H7 (cell line): Measurements from ENCODE around the gene GABRR3. TPM values are rescaled to one million over a fixed set of nuclear protein-coding genes. Genes with fewer than 3 reads are reported as not detected.
"Not testable (repeated sequence)": the region's sequence is repeated elsewhere in the genome, so short reads cannot be mapped to it uniquely, and the experiment has no call there.

Source experiments
- DNase-seq: peaks from one replicate; pipeline ENCODE4 v3.0.0; 2012
- H3K27me3 ChIP-seq: 2 replicates; pipeline ENCODE4 v1.6.0; 2011; ENCODE audit warnings: mild to moderate bottlenecking, low read length; ENCODE audit not compliant: control insufficient read depth, insufficient read depth
- H3K36me3 ChIP-seq: replicated peaks from 2 replicates; pipeline ENCODE4 v1.5.1; 2011; ENCODE audit warnings: low read length; ENCODE audit not compliant: control insufficient read depth, insufficient read depth
- H3K4me3 ChIP-seq: 2 replicates; pipeline ENCODE4 v1.5.1; 2011; ENCODE audit warnings: low read depth, mild to moderate bottlenecking, control low read depth, low read length, moderate library complexity; ENCODE audit not compliant: insufficient read depth
- total RNA-seq: library from RNA; depleted of rRNA; stranded (reverse); fragments of >200 nt; shearing (Covaris generic); gene quantifications from 2 replicates; pipeline ENCODE4 v1.2.3, GENCODE V29; 2014

The GABRR3 gene
- total RNA-seq, 1 experiment from 2014 or later: not detected

DNA sequence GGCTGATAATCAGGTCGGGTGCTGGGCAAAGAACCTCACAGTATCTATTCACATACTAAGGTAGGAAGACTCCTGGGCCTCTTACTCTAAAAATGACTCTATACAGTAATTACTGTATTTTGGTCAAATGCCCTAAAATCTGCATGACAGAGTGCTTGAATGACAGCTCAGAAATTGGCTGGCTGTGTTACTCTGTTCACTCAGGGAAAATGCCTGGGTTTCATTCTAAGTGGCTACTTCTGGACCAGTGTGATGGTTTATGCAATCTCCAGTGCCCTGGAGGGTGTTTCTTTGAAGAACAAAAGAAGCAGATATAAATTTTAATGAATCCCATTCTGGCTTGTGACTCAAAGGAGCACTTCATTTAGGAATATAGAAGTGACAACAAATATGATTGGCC, 2.2 kb downstream of the GABRR3 start:
- Histone ChIP-seq H3K36me3 (no peaks in the 10 kb centered on the region), H3K4me3 (no peak overlapping the region), H3K27me3 (no peaks in the 10 kb centered on the region)
- no peak for DNase-seq

DNA sequence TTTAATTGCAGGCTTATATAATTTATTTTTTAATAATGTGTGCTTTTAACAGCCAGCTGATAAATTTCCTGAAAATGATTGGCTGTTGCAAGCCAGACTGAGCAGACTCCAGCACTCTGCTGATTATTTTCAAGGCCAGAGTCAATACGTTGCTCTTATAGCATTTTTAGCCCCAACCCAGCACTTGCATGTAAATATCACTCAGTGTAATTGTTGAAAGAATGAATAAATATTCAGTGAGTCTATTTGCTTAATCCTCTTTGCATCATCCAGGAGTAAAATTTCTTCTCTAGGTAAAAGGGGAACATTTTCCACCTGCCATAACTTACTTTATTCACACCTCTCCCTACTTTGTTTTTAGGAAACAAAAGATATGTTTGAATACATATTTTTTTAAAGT, 2.9 kb downstream of the GABRR3 start:
- H3K36me3 ChIP-seq: no peaks in the 10 kb centered on the region
- DNase-seq: no peak
- H3K4me3 ChIP-seq: no peak overlapping the region
- H3K27me3 ChIP-seq: no peaks in the 10 kb centered on the region

DNA sequence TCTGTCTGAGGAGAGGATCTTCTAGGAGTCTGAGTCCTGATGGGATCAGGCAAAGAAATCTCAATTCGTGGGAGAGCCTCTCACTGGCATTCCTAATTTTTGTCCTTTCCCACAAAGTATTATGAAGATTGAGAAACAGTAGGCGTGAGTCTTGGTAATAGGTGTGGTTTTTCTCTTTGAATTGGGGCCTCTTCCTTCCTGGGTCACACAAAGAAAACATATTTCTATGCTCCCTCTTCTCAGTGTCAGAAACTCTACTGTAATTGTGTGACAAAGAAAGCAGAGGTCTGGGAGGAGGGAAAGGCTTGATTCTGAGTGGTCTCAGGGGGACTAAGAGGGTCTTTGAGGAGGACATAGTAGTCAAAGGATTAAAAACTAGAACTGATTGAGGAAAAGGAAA, 6.0 kb downstream of the GABRR3 start:
- no peak for DNase-seq
- H3K36me3 ChIP-seq: no peaks in the 10 kb centered on the region
- H3K4me3 ChIP-seq: no peak overlapping the region
- H3K27me3 ChIP-seq: no peaks in the 10 kb centered on the region

- H3K27me3 ChIP-seq: no peaks in the 10 kb centered on the region
- no peaks in the 10 kb centered on the region for H3K36me3 ChIP-seq
- H3K4me3 ChIP-seq: no peak overlapping the region
- DNase-seq: no peak
Measured at GRCh38 chr3:98027085-98027446, 8.0 kb downstream of the GABRR3 start.

DNA sequence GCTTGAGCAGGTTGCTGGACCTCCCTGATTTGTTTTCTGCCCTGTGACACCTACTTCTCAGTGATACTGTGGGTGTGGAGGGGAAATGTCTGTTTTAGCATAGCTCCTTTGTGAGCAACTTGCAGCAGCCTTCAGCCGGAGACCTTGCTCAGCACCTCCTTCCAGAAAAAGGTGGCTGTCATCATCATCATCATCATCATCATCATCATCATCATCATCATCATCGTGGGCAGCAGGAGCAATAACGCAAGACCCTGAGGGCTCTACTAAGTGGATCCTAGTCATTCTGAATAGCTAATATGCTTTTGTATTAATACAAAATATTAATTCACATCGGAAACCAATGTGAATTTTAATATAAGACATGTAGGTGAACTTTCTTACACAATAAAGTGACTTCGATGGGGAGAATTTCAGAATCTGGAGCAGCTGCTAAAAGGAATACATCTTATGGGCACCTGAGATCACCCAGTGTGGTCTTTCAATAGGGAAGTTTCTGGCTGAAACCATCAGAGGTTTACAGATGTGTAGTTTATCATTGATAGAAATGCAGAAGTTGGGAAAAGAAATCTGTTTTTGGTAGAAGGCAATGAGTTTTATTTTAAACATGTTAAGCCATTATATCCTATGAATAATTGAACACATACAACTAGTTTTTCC, 8.6 kb downstream of the GABRR3 start:
- no peak for DNase-seq
- Histone ChIP-seq H3K4me3 (no peak overlapping the region), H3K36me3 (no peaks in the 10 kb centered on the region), H3K27me3 (no peaks in the 10 kb centered on the region)

DNA sequence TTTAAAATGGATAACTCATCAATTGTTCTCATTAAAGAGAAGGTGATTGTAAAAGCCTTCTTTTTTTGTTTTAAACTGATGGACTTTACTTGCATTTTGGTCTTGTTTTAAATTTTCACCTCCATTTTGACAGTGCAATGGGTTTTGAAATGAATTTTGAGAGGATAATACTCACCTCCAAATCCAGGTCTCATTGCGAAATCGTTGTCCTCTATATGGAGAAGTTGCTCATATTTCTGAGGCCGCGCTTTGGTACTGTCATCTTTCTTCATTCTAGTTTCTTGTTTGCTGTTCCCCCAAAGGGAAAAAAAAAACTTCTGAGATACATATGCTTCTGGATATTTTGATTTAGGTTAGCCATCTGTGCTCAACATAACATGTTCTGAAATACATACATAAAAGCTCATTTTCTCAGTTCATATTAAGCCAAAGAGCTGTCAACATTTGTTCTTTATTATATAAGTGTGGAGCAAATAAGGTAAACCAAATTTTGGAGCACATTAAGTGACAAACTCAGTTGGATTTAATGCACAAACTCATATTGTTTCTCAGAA, 9.6 kb downstream of the GABRR3 start:
- no peak for DNase-seq
- Histone ChIP-seq H3K27me3 (no peaks in the 10 kb centered on the region), H3K4me3 (no peak overlapping the region), H3K36me3 (no peaks in the 10 kb centered on the region)

DNA sequence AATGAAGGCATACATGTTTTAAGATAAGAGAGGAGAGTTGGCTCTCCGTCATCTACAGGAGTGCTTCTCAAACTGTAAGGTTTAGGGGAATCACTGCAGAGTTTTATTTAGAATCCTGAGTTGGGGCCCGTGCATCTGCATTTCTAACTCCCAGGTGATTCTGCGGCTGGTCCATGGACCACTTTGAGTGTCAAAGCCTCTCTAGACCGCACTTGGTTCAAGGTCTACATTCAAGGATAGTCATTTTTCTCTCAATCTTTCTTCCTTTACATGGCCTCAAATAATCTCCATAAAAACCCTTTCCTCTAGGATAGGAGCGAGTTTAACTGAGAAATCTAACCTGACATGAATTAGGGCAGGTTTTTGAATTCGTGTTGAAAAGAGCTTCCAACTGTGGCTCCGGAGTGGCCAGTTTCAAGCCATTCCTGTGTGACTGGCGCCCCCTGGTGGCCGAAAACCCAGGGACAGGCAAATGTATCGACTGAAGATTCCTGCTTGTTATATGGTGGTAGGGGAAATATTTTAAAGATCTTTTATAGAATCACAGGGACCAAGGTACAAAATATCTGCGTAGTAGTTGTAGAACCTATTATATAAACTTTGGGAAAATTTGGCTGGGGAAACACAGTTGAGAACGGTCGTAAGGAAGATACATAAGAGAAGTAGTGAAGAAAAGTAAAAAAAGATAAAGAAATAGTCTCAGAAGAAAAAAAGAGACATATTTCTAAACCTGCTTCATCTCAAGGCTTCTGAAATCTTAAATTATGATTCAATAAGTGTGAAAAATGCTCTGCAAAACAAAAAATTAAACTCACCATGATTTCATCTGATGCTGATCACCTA, 11.9 kb downstream of the GABRR3 start:
- Histone ChIP-seq H3K36me3 (no peaks in the 10 kb centered on the region), H3K4me3 (no peak overlapping the region), H3K27me3 (no peaks in the 10 kb centered on the region)
- peak; percentile 10 for DNase-seq

GRCh38 chr3:98021830-98022560, 13.1 kb downstream of the GABRR3 start:
- DNase-seq: no peak

DNA sequence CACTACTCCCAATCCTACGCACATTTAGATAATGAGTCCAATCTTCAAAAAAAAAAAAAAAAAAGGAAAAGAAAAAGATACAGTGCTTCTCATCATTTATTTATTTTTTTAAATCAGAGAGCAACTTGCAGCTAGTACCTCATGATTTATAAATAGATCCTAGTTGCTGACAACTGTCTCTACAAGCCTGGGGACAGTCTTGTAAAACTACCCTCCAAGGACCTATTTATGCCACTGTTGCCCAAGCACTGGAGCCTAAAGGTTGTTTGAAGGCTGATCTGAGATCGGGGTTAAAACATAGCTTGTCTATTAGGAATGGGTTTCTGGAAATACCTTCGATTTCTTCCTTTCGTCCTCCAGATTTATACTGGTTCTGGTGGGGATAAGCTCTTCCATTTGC, 14.7 kb downstream of the GABRR3 start:
- DNase-seq: no peak
- Histone ChIP-seq H3K36me3 (no peaks in the 10 kb centered on the region), H3K27me3 (no peaks in the 10 kb centered on the region), H3K4me3 (no peak overlapping the region)

More at GRCh38 chr3:98021830-98022560, 13.1 kb downstream of the GABRR3 start:
- Histone ChIP-seq H3K27me3 (no peaks in the 10 kb centered on the region), H3K4me3 (no peak overlapping the region), H3K36me3 (no peaks in the 10 kb centered on the region)

DNA sequence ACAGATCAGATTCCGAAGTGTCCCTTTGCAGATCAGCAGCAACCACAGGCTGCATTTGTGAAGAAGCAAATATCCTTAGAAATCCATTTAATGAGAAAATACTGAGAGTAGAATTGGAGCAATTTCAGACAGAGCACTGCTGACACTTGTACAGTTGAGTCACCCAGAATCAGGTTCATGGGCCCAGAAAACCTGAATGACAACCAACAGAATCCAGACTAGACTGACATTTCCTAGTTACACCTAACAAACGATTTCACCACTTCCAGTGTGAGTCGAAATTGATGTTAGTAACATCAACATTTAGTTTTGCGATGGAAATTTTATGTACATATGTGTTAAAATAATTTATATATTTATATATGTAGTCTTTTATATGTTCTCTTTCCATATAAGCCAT, 16.8 kb downstream of the GABRR3 start:
- H3K36me3 ChIP-seq: no peaks in the 10 kb centered on the region
- DNase-seq: no peak
- no peak overlapping the region for H3K4me3 ChIP-seq
- no peaks in the 10 kb centered on the region for H3K27me3 ChIP-seq

GRCh38 chr3:98014268-98014585, 20.9 kb downstream of the GABRR3 start:
- no peak for DNase-seq
- Histone ChIP-seq H3K4me3 (no peak overlapping the region), H3K36me3 (no peaks in the 10 kb centered on the region), H3K27me3 (no peaks in the 10 kb centered on the region)

GRCh38 chr3:98013411-98014267, 21.5 kb downstream of the GABRR3 start:
- Histone ChIP-seq H3K36me3 (no peaks in the 10 kb centered on the region), H3K4me3 (no peak overlapping the region), H3K27me3 (no peaks in the 10 kb centered on the region)
- DNase-seq: no peak

DNA sequence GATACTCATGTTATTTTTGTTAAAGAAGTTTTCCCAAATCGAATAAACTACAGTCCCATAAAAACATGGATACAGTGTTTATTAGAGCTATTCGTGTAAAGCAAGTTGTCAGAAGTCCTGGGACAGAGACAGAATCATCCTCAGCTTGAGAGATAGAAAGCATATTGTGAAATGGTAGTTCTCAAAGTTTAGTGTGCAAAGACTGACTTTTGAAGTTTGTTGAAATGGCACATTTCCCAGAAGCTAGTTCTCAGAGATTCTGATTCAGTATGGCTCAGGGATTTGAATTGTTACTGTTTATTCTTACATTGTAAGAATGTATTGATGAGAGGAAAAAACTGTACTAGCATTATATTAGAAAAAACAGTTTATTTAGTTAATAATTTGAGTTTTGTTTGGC, 22.1 kb downstream of the GABRR3 start:
- no peaks in the 10 kb centered on the region for H3K27me3 ChIP-seq
- H3K4me3 ChIP-seq: no peak overlapping the region
- no peak for DNase-seq
- H3K36me3 ChIP-seq: no peaks in the 10 kb centered on the region

DNA sequence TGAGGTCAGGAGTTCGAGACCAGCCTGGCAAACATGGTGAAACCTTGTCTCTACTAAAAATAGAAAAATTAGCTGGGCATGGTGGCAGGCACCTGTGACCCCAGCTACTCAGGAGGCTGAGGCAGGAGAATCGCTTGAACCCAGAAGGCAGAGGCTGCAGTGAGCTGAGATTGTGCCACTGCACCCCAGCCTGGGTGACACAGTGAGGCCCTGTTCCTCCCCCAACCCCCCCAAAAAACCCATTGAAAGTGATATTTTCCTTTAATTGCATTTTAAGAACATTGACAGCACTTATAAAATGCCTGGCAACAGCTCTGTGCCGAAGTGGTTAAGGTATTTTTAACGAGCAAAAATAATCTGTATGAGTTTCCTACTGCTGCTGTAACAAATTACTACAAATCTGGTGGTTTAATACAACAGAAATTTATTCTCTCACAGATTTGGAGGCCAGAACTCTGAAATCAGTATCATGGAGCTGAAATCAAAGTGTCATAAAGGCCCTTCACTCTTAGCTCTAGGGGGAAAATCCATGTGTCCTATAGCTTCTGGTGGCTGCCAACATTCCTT, 24.1 kb downstream of the GABRR3 start:
- H3K4me3 ChIP-seq, H3K36me3 ChIP-seq, H3K27me3 ChIP-seq, DNase-seq: not testable (repeated sequence)
